ENCODE measurements around the gene DNMT1.

DNA sequence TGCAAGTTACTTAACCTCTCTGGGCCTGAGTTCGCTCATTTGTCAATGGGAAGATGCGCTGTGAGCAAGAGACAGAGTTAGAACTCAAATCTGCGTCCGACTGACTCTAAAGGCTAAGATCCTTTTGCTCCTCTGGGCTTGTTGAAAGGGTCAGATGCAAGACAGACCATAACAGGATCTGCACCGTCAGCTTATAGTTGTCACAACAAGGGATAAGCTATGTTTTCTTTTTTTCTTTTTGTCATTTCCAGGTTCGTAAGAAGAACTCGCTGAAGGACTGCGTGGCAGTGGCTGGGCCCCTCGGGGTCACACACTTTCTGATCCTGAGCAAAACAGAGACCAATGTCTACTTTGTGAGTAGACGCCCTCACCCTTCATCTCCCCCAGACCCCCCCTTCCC lies 87.5 kb downstream of the DNMT1 start:
- TF ChIP-seq CTCF (IDR thresholded peaks at IDR 0.05), result no peak
- no peak for TF ChIP-seq POLR2A (IDR thresholded peaks at IDR 0.05)
